Skeletal muscle tissue (tissue), 4 donors: ENCODE data around the gene CMTM7. TPM values are rescaled to one million over a fixed set of nuclear protein-coding genes. Genes with fewer than 3 reads are reported as not detected.

Experiments
- H3K27ac ChIP-seq: one replicate; pipeline ENCODE4 v1.7.0; 2013; ENCODE audit warnings: mild to moderate bottlenecking, low read depth, low read length, inconsistent platforms
- H3K27me3 ChIP-seq, 3 donors: one replicate each; pipeline ENCODE4 v1.7.0; 2013; ENCODE audit warnings: low read length in 3 of 3; ENCODE audit not compliant: control insufficient read depth in 3 of 3, insufficient read depth in 3 of 3
- H3K36me3 ChIP-seq, 3 donors: one replicate each; pipeline ENCODE4 v1.7.0; 2013; ENCODE audit warnings: low read length in 3 of 3; ENCODE audit not compliant: control insufficient read depth in 3 of 3, insufficient read depth in 3 of 3
- H3K4me1 ChIP-seq, 3 donors: one replicate each; pipeline ENCODE4 v1.7.0; 2013; ENCODE audit warnings: low read length in 3 of 3, mild to moderate bottlenecking in 3 of 3; ENCODE audit not compliant: control insufficient read depth in 3 of 3, insufficient read depth in 3 of 3
- H3K4me3 ChIP-seq, 3 donors: one replicate each; pipeline ENCODE4 v1.7.0; 2013; ENCODE audit warnings: low read length in 3 of 3
- H3K9ac ChIP-seq, 3 donors: one replicate each; pipeline ENCODE4 v1.7.0; 2013; ENCODE audit warnings: low read length in 3 of 3, mild to moderate bottlenecking in 3 of 3, moderate library complexity in 2 of 3, low read depth in 1 of 3
- H3K9me3 ChIP-seq, 3 donors: one replicate each; pipeline ENCODE4 v1.7.0; 2013; ENCODE audit warnings: low read length in 3 of 3; ENCODE audit not compliant: control insufficient read depth in 3 of 3
- total RNA-seq: library from RNA; depleted of rRNA; stranded (reverse); fragments of >200 nt; gene quantifications from one replicate; pipeline ENCODE4 v1.2.3, GENCODE V29; 2014
- donor health status: Osteomylitis.

The CMTM7 gene
- total RNA-seq, 1 donor from 2014 or later, result 3.7 TPM

- Histone ChIP-seq H3K36me3 (no peaks in the 10 kb centered on the region), H3K4me1 (peaks cover 3 to 8% (median 5%) of the 10 kb centered on the region in 3 donors), H3K27ac (no peak overlapping the region), H3K27me3 (no peaks in the 10 kb centered on the region), H3K9ac (no peak overlapping the region), H3K4me3 (no peak overlapping the region), H3K9me3 (no peaks in the 10 kb centered on the region)
These were observed 19.8 kb downstream of the CMTM7 start for GRCh38 chr3:32411442-32411841.

- Histone ChIP-seq H3K9ac (no peak overlapping the region), H3K4me1 (peaks cover 3 to 8% (median 5%) of the 10 kb centered on the region in 3 donors), H3K36me3 (no peaks in the 10 kb centered on the region), H3K27me3 (no peaks in the 10 kb centered on the region), H3K4me3 (no peak overlapping the region), H3K27ac (no peak overlapping the region), H3K9me3 (no peaks in the 10 kb centered on the region)
These were observed 21.2 kb downstream of the CMTM7 start for GRCh38 chr3:32412887-32413286.

GRCh38 chr3:32413845-32414521 lies 22.3 kb downstream of the CMTM7 start:
- Histone ChIP-seq H3K4me1 (peaks cover 3 to 8% (median 5%) of the 10 kb centered on the region in 3 donors), H3K36me3 (no peaks in the 10 kb centered on the region), H3K27me3 (no peaks in the 10 kb centered on the region), H3K4me3 (no peak overlapping the region), H3K9me3 (no peaks in the 10 kb centered on the region), H3K27ac (no peak overlapping the region), H3K9ac (no peak overlapping the region)

GRCh38 chr3:32414522-32415202 lies 23.0 kb downstream of the CMTM7 start:
- Histone ChIP-seq H3K27me3 (no peaks in the 10 kb centered on the region), H3K36me3 (no peaks in the 10 kb centered on the region), H3K9ac (no peak overlapping the region), H3K4me3 (no peak overlapping the region), H3K4me1 (peaks cover 3 to 8% (median 5%) of the 10 kb centered on the region in 3 donors), H3K27ac (peak overlapping the region; percentile 60), H3K9me3 (no peaks in the 10 kb centered on the region)

- Histone ChIP-seq H3K4me1 (peaks cover 36 to 47% (median 37%) of the 10 kb centered on the region in 3 donors), H3K9ac (no peak overlapping the region), H3K36me3 (no peaks in the 10 kb centered on the region), H3K27me3 (no peaks in the 10 kb centered on the region), H3K4me3 (no peak overlapping the region), H3K9me3 (peaks cover 0 to 2% (median 0%) of the 10 kb centered on the region in 3 donors), H3K27ac (peak overlapping the region; percentile 48)
These were observed 28.1 kb downstream of the CMTM7 start for GRCh38 chr3:32419742-32420125.

- Histone ChIP-seq H3K4me3 (no peak overlapping the region), H3K4me1 (peaks cover 34 to 45% (median 35%) of the 10 kb centered on the region in 3 donors), H3K9ac (no peak overlapping the region)
These were observed 28.7 kb downstream of the CMTM7 start for GRCh38 chr3:32420126-32421038.

GRCh38 chr3:32421185-32421584 lies 29.5 kb downstream of the CMTM7 start:
- no peak overlapping the region for H3K9ac ChIP-seq
- peaks cover 34 to 44% (median 35%) of the 10 kb centered on the region in 3 donors for H3K4me1 ChIP-seq
- peak overlapping the region; percentile 61 for H3K27ac ChIP-seq

More at GRCh38 chr3:32420126-32421038, 28.7 kb downstream of the CMTM7 start:
- Histone ChIP-seq H3K9me3 (peaks cover 0 to 2% (median 0%) of the 10 kb centered on the region in 3 donors), H3K27me3 (no peaks in the 10 kb centered on the region), H3K27ac (peak overlapping the region; percentile 61), H3K36me3 (no peaks in the 10 kb centered on the region)

GRCh38 chr3:32421991-32422859 lies 30.6 kb downstream of the CMTM7 start:
- Histone ChIP-seq H3K9ac (no peak overlapping the region), H3K4me3 (no peak overlapping the region), H3K4me1 (peaks cover 34 to 44% (median 35%) of the 10 kb centered on the region in 3 donors), H3K27ac (peak overlapping the region; percentile 61), H3K27me3 (no peaks in the 10 kb centered on the region), H3K36me3 (no peaks in the 10 kb centered on the region), H3K9me3 (peaks cover 0 to 2% (median 0%) of the 10 kb centered on the region in 3 donors)

More at GRCh38 chr3:32421185-32421584, 29.5 kb downstream of the CMTM7 start:
- Histone ChIP-seq H3K36me3 (no peaks in the 10 kb centered on the region), H3K9me3 (peaks cover 0 to 2% (median 0%) of the 10 kb centered on the region in 3 donors), H3K4me3 (no peak overlapping the region), H3K27me3 (no peaks in the 10 kb centered on the region)

GRCh38 chr3:32422943-32423342 lies 31.3 kb downstream of the CMTM7 start:
- H3K36me3 ChIP-seq, result no peaks in the 10 kb centered on the region
- H3K9me3 ChIP-seq, result peaks cover 0 to 2% (median 0%) of the 10 kb centered on the region in 3 donors
- no peak overlapping the region for H3K9ac ChIP-seq
- H3K4me3 ChIP-seq, result no peak overlapping the region
- H3K27ac ChIP-seq, result peak overlapping the region; percentile 61
- no peaks in the 10 kb centered on the region for H3K27me3 ChIP-seq
- H3K4me1 ChIP-seq, result peaks cover 34 to 44% (median 35%) of the 10 kb centered on the region in 3 donors
